PC-3 (cell line): ENCODE data around the gene ROS1. TPM values are rescaled to one million over a fixed set of nuclear protein-coding genes. Genes with fewer than 3 reads are reported as not detected.
A peak's percentile ranks its signal among the peaks of the same experiment; 100 is the strongest.

Experiments
- ATAC-seq: fragments of 200-7000 bp; cut with Tn5 transposase; 2 replicates; pipeline ENCODE4 v1.9.1; 2020; ENCODE audit warnings: mild to moderate bottlenecking, moderate library complexity
- BruUV-seq: library from RNA; stranded (reverse); fragments of 400-500 nt; replicated peaks from 2 replicates; lab custom pipeline; 2021; lab: Mats Ljungman, UMichigan
- CTCF ChIA-PET: fragments of 300-600 bp; sonication (Branson Sonifier 250); formaldehyde crosslinking; loops from one replicate; lab custom pipeline; 2022; ENCODE audit warnings: antibody characterized with exemption; lab: Charles Lee
- POLR2A ChIA-PET: fragments of 300-600 bp; sonication (Branson Sonifier 250); formaldehyde crosslinking; loops from one replicate; lab custom pipeline; 2022; ENCODE audit warnings: antibody characterized with exemption; ENCODE audit not compliant: unreplicated experiment; lab: Charles Lee
- DNase-seq: peaks from one replicate; pipeline ENCODE4 v3.0.0-alpha.2; 2015
- H2AFZ ChIP-seq: fragments of 300-600 bp; sonication (generic); 2 replicates; pipeline ENCODE4 v1.6.0; 2016; ENCODE audit warnings: antibody characterized with exemption, low read length
- H3F3A ChIP-seq: fragments of 300-600 bp; sonication (generic); one replicate; pipeline ENCODE4 v1.6.0; 2017; ENCODE audit warnings: antibody characterized with exemption, low read length, control low read depth, mild to moderate bottlenecking; ENCODE audit not compliant: unreplicated experiment
- H3K27ac ChIP-seq: fragments of 300-600 bp; sonication (generic); 2 replicates; pipeline ENCODE4 v1.5.1; 2016; ENCODE audit warnings: mild to moderate bottlenecking, low read length
- H3K27me3 ChIP-seq: fragments of 300-600 bp; sonication (generic); 2 replicates; pipeline ENCODE4 v1.6.1; 2016; ENCODE audit warnings: low read length, mixed read lengths
- H3K36me3 ChIP-seq: fragments of 300-600 bp; sonication (generic); 2 replicates; pipeline ENCODE4 v1.6.1; 2016; ENCODE audit warnings: low read depth, mixed run types, low read length, mixed read lengths
- H3K4me1 ChIP-seq: fragments of 300-600 bp; sonication (generic); 2 replicates; pipeline ENCODE4 v1.5.1; 2016; ENCODE audit warnings: low read length; ENCODE audit not compliant: insufficient read depth
- H3K4me2 ChIP-seq: fragments of 300-600 bp; sonication (generic); 2 replicates; pipeline ENCODE4 v1.6.0; 2016; ENCODE audit warnings: low read length
- H3K4me3 ChIP-seq: fragments of 300-600 bp; sonication (generic); 2 replicates; pipeline ENCODE4 v1.5.1; 2016; ENCODE audit warnings: mild to moderate bottlenecking, low read length, mixed read lengths
- H3K79me2 ChIP-seq: fragments of 300-600 bp; sonication (generic); 2 replicates; pipeline ENCODE4 v1.6.1; 2017; ENCODE audit warnings: low read length, mixed read lengths
- H3K9ac ChIP-seq: fragments of 300-600 bp; sonication (generic); 2 replicates; pipeline ENCODE4 v1.6.0; 2016; ENCODE audit warnings: mild to moderate bottlenecking, low read length
- H3K9me2 ChIP-seq: fragments of 300-600 bp; sonication (generic); replicated peaks from 2 replicates; pipeline ENCODE4 v1.6.1; 2016; ENCODE audit warnings: mixed run types, low read length, mixed read lengths
- H3K9me3 ChIP-seq: fragments of 300-600 bp; sonication (generic); 2 replicates; pipeline ENCODE4 v1.6.1; 2016; ENCODE audit warnings: low read length, mixed read lengths
- H4K20me1 ChIP-seq: fragments of 300-600 bp; sonication (generic); 2 replicates; pipeline ENCODE4 v1.6.1; 2016; ENCODE audit warnings: low read length, mixed read lengths
- EZH2 ChIP-seq: fragments of 300-600 bp; sonication (generic); IDR thresholded peaks from one replicate; pipeline ENCODE4 v1.6.1; 2017; ENCODE audit warnings: antibody characterized with exemption, mild to moderate bottlenecking, low read length; ENCODE audit not compliant: unreplicated experiment
- EZH2phosphoT487 ChIP-seq: fragments of 300-600 bp; sonication (generic); IDR thresholded peaks from 2 replicates; pipeline ENCODE4 v1.6.1; 2018; ENCODE audit warnings: mild to moderate bottlenecking, antibody characterized with exemption, low read length, borderline replicate concordance
- intact Hi-C: fragments of 100-400 bp; cut with micrococcal nuclease; formaldehyde crosslinking; loops from 2 replicates; pipeline ENCODE4 v1.9.0; 2023
- total RNA-seq: library from RNA; depleted of rRNA; stranded (reverse); fragments of >200 nt; gene quantifications from 2 replicates; pipeline ENCODE4 v1.2.3, GENCODE V29; 2014
- TF ChIP-seq, protein P1 (sequence below): fragments of 300-600 bp; sonication (generic); conservative IDR thresholded peaks from 2 replicates; pipeline ENCODE4 v1.5.1; 2017; ENCODE audit warnings: antibody characterized with exemption, low read depth, mild to moderate bottlenecking, low read length

ROS1 gene
- total RNA-seq, 1 experiment from 2014 or later: 0.07 TPM

GRCh38 chr6:117396228-117396627, 29.5 kb downstream of the ROS1 start:
- Histone ChIP-seq H3K27me3 (no peaks in the 10 kb centered on the region), H3K79me2 (no peaks in the 10 kb centered on the region), H3K9me3 (no peaks in the 10 kb centered on the region), H4K20me1 (no peaks in the 10 kb centered on the region), H3K4me1 (peaks cover 18% of the 10 kb centered on the region), H3K9me2 (no peaks in the 10 kb centered on the region), H3K27ac (no peak overlapping the region), H2AFZ (no peak overlapping the region), H3K4me2 (no peak overlapping the region), H3K36me3 (no peaks in the 10 kb centered on the region), H3K4me3 (no peak overlapping the region), H3K9ac (no peak overlapping the region), H3F3A (no peaks in the 10 kb centered on the region)
- ChIA-PET POLR2A (no interaction called here), CTCF (no interaction called here)
- intact Hi-C loops: no loop called here
- DNase-seq: no peak
- TF ChIP-seq EZH2 (no peak), EZH2phosphoT487 (no peak)
- TF ChIP-seq, protein P1, sequence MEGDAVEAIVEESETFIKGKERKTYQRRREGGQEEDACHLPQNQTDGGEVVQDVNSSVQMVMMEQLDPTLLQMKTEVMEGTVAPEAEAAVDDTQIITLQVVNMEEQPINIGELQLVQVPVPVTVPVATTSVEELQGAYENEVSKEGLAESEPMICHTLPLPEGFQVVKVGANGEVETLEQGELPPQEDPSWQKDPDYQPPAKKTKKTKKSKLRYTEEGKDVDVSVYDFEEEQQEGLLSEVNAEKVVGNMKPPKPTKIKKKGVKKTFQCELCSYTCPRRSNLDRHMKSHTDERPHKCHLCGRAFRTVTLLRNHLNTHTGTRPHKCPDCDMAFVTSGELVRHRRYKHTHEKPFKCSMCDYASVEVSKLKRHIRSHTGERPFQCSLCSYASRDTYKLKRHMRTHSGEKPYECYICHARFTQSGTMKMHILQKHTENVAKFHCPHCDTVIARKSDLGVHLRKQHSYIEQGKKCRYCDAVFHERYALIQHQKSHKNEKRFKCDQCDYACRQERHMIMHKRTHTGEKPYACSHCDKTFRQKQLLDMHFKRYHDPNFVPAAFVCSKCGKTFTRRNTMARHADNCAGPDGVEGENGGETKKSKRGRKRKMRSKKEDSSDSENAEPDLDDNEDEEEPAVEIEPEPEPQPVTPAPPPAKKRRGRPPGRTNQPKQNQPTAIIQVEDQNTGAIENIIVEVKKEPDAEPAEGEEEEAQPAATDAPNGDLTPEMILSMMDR: no peak
- ATAC-seq: no peak
- no TSS peak for BruUV-seq

- Histone ChIP-seq H3K4me3 (no peak overlapping the region), H3K4me1 (peaks cover 22% of the 10 kb centered on the region), H4K20me1 (no peaks in the 10 kb centered on the region), H2AFZ (no peak overlapping the region), H3K79me2 (no peaks in the 10 kb centered on the region), H3K9me2 (no peaks in the 10 kb centered on the region), H3K36me3 (no peaks in the 10 kb centered on the region), H3K9me3 (no peaks in the 10 kb centered on the region), H3K9ac (no peak overlapping the region), H3K27me3 (no peaks in the 10 kb centered on the region), H3K27ac (no peak overlapping the region), H3F3A (no peaks in the 10 kb centered on the region), H3K4me2 (no peak overlapping the region)
- TF ChIP-seq EZH2phosphoT487 (no peak), EZH2 (no peak)
- TF ChIP-seq, protein P1: no peak
- ChIA-PET CTCF (no interaction called here), POLR2A (no interaction called here)
- intact Hi-C loops: no loop called here
- DNase-seq (no peak), ATAC-seq (no peak)
- BruUV-seq: no TSS peak
These were observed 30.6 kb downstream of the ROS1 start for GRCh38 chr6:117395164-117395563.

GRCh38 chr6:117393045-117393444, 32.7 kb downstream of the ROS1 start:
- ChIA-PET CTCF (no interaction called here), POLR2A (no interaction called here)
- intact Hi-C loops: no loop called here
- Histone ChIP-seq H3K4me3 (no peak overlapping the region), H2AFZ (no peak overlapping the region), H3K4me2 (no peak overlapping the region; the same call in 1 of the 2 replicates), H3K36me3 (no peaks in the 10 kb centered on the region), H3K79me2 (no peaks in the 10 kb centered on the region), H3F3A (no peaks in the 10 kb centered on the region), H3K27me3 (no peaks in the 10 kb centered on the region), H3K9me3 (no peaks in the 10 kb centered on the region), H3K9me2 (no peaks in the 10 kb centered on the region), H3K9ac (no peak overlapping the region), H3K4me1 (peaks cover 38% of the 10 kb centered on the region), H4K20me1 (no peaks in the 10 kb centered on the region), H3K27ac (no peak overlapping the region)
- TF ChIP-seq, protein P1: no peak
- TF ChIP-seq EZH2phosphoT487 (no peak), EZH2 (no peak)
- ATAC-seq: peak; percentile 31
- peak; percentile 41 for DNase-seq
- no TSS peak for BruUV-seq
